ENCODE results near the gene FOXN3.
"Not testable (repeated sequence)": the region's sequence is repeated elsewhere in the genome, so short reads cannot be mapped to it uniquely, and the experiment has no call there.

The FOXN3 gene

DNA sequence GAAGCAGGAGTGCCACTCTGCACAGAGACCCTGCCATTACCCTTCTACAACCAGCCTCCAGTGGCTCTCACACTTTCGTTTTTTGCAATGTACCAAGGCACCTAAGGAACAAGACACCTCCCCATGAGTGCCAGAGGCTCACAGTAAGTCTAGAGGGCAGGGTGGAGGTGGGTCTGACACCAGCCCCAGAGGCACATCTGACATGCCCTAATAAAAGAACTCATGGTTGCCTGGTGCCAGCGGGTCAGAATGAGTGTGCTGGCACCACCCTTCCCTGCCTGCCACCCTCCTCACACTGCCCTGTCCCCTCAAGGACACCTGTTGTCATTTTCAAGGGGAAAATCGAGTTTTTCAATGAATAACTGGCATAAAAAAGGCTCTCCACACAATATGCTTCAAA lies 161.2 kb downstream of the FOXN3 start:
- no peak overlapping the region for H3K9ac ChIP-seq (ENCODE audit: low read depth, low read length)
- no peaks in the 10 kb centered on the region for H3K27me3 ChIP-seq (ENCODE audit: control insufficient read depth, insufficient read depth, low read length)
- peaks cover 15% of the 10 kb centered on the region for H3K36me3 ChIP-seq (ENCODE audit: control insufficient read depth, insufficient read depth, low read length)
- no peaks in the 10 kb centered on the region for H3K4me1 ChIP-seq (ENCODE audit: control insufficient read depth, insufficient read depth, low read length)
- no peak overlapping the region for H3K4me3 ChIP-seq (ENCODE audit: low read depth, low read length)
- H3K9me3 ChIP-seq (ENCODE audit: control insufficient read depth, insufficient read depth, low read length): no peaks in the 10 kb centered on the region
- H3K27ac ChIP-seq (ENCODE audit: low read depth, low read length): no peak overlapping the region

GRCh38 chr14:89255012-89255411 lies 162.0 kb downstream of the FOXN3 start:
- Histone ChIP-seq H3K27me3 (ENCODE audit: control insufficient read depth, insufficient read depth, low read length) (no peaks in the 10 kb centered on the region), H3K4me3 (ENCODE audit: low read depth, low read length) (no peak overlapping the region), H3K36me3 (ENCODE audit: control insufficient read depth, insufficient read depth, low read length) (peaks cover 15% of the 10 kb centered on the region; the same call in 1 of the 2 replicates), H3K9me3 (ENCODE audit: control insufficient read depth, insufficient read depth, low read length) (no peaks in the 10 kb centered on the region), H3K4me1 (ENCODE audit: control insufficient read depth, insufficient read depth, low read length) (no peaks in the 10 kb centered on the region), H3K9ac (ENCODE audit: low read depth, low read length) (no peak overlapping the region), H3K27ac (ENCODE audit: low read depth, low read length) (no peak overlapping the region)

DNA sequence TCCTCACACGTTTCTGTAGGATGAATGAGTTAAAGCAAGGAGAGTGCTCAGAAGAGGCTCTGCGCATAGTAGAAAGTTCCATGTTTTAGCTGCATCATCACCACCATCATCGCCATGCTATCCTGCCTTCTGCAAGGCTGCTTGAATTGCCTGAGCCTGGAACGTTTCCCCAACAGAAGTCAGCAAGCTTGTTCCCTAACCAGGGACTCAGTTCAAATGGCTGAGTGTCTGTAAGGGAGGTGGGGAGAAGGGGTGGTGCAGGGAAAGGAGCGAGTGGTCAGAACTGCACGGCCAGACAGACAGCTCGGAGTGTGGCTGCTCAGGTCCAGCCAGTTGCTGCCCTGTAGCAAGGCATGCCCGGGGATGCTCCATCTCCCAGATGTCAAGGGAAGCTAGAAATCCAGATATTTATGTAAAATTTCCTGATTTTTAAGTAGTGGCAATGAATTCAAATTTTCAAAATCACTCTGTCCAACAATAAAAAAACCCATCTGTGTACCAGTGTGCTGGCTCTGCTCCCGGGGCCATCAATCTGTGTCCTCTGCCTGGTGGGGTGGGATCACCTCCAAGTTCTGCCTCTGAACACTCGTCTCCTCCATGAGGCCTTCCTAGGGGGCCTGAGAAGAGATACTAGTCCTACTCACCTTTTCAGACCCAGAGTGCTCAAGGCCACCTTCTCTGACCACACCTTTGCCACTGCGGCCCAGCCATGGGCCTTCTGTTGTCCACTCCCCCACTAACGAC lies 162.7 kb downstream of the FOXN3 start:
- H3K9ac ChIP-seq (ENCODE audit: low read depth, low read length): no peak overlapping the region
- no peak overlapping the region for H3K4me3 ChIP-seq (ENCODE audit: low read depth, low read length)
- no peaks in the 10 kb centered on the region for H3K27me3 ChIP-seq (ENCODE audit: control insufficient read depth, insufficient read depth, low read length)
- no peak overlapping the region for H3K27ac ChIP-seq (ENCODE audit: low read depth, low read length)
- H3K36me3 ChIP-seq (ENCODE audit: control insufficient read depth, insufficient read depth, low read length): peaks cover 15% of the 10 kb centered on the region; the same call in 1 of the 2 replicates
- H3K4me1 ChIP-seq (ENCODE audit: control insufficient read depth, insufficient read depth, low read length): peaks cover 5% of the 10 kb centered on the region
- no peaks in the 10 kb centered on the region for H3K9me3 ChIP-seq (ENCODE audit: control insufficient read depth, insufficient read depth, low read length)

- no peak overlapping the region for H3K4me3 ChIP-seq (ENCODE audit: low read depth, low read length)
- H3K27me3 ChIP-seq (ENCODE audit: control insufficient read depth, insufficient read depth, low read length): no peaks in the 10 kb centered on the region
- no peak overlapping the region for H3K9ac ChIP-seq (ENCODE audit: low read depth, low read length)
- H3K9me3 ChIP-seq (ENCODE audit: control insufficient read depth, insufficient read depth, low read length): no peaks in the 10 kb centered on the region
- H3K36me3 ChIP-seq (ENCODE audit: control insufficient read depth, insufficient read depth, low read length): peaks cover 11% of the 10 kb centered on the region; the same call in 1 of the 2 replicates
- peaks cover 15% of the 10 kb centered on the region for H3K4me1 ChIP-seq (ENCODE audit: control insufficient read depth, insufficient read depth, low read length)
- H3K27ac ChIP-seq (ENCODE audit: low read depth, low read length): no peak overlapping the region
Observed at GRCh38 chr14:89252887-89253532, 164.0 kb downstream of the FOXN3 start.

- Histone ChIP-seq H3K27ac (ENCODE audit: low read depth, low read length) (no peak overlapping the region), H3K9ac (ENCODE audit: low read depth, low read length) (no peak overlapping the region), H3K4me3 (ENCODE audit: low read depth, low read length) (no peak overlapping the region), H3K27me3 (ENCODE audit: control insufficient read depth, insufficient read depth, low read length) (no peaks in the 10 kb centered on the region), H3K4me1 (ENCODE audit: control insufficient read depth, insufficient read depth, low read length) (peaks cover 15% of the 10 kb centered on the region), H3K9me3 (ENCODE audit: control insufficient read depth, insufficient read depth, low read length) (no peaks in the 10 kb centered on the region), H3K36me3 (ENCODE audit: control insufficient read depth, insufficient read depth, low read length) (0 out of 2 replicates have a peak, but pooled peaks cover 3% of the 10 kb centered on the region)
Observed at GRCh38 chr14:89251061-89251460, 166.0 kb downstream of the FOXN3 start.

- not testable (repeated sequence) for H3K9me3 ChIP-seq (ENCODE audit: control insufficient read depth, insufficient read depth, low read length); H3K36me3 ChIP-seq (ENCODE audit: control insufficient read depth, insufficient read depth, low read length); H3K27ac ChIP-seq (ENCODE audit: low read depth, low read length); H3K27me3 ChIP-seq (ENCODE audit: control insufficient read depth, insufficient read depth, low read length); H3K4me3 ChIP-seq (ENCODE audit: low read depth, low read length); H3K9ac ChIP-seq (ENCODE audit: low read depth, low read length)
- peaks cover 15% of the 10 kb centered on the region for H3K4me1 ChIP-seq (ENCODE audit: control insufficient read depth, insufficient read depth, low read length)
Observed at GRCh38 chr14:89250655-89250975, 166.4 kb downstream of the FOXN3 start.

GRCh38 chr14:89249972-89250654 lies 166.9 kb downstream of the FOXN3 start:
- Histone ChIP-seq H3K4me1 (ENCODE audit: control insufficient read depth, insufficient read depth, low read length) (peaks cover 18% of the 10 kb centered on the region), H3K36me3 (ENCODE audit: control insufficient read depth, insufficient read depth, low read length) (0 out of 2 replicates have a peak, but pooled peaks cover 3% of the 10 kb centered on the region), H3K27ac (ENCODE audit: low read depth, low read length) (no peak overlapping the region), H3K9me3 (ENCODE audit: control insufficient read depth, insufficient read depth, low read length) (no peaks in the 10 kb centered on the region), H3K4me3 (ENCODE audit: low read depth, low read length) (no peak overlapping the region), H3K27me3 (ENCODE audit: control insufficient read depth, insufficient read depth, low read length) (no peaks in the 10 kb centered on the region), H3K9ac (ENCODE audit: low read depth, low read length) (no peak overlapping the region)

GRCh38 chr14:89249065-89249695 lies 167.9 kb downstream of the FOXN3 start:
- Histone ChIP-seq H3K4me3 (ENCODE audit: low read depth, low read length) (no peak overlapping the region), H3K27me3 (ENCODE audit: control insufficient read depth, insufficient read depth, low read length) (no peaks in the 10 kb centered on the region), H3K9me3 (ENCODE audit: control insufficient read depth, insufficient read depth, low read length) (no peaks in the 10 kb centered on the region), H3K36me3 (ENCODE audit: control insufficient read depth, insufficient read depth, low read length) (0 out of 2 replicates have a peak, but pooled peaks cover 3% of the 10 kb centered on the region), H3K27ac (ENCODE audit: low read depth, low read length) (peak overlapping the region; percentile 61), H3K9ac (ENCODE audit: low read depth, low read length) (no peak overlapping the region), H3K4me1 (ENCODE audit: control insufficient read depth, insufficient read depth, low read length) (peaks cover 27% of the 10 kb centered on the region)

DNA sequence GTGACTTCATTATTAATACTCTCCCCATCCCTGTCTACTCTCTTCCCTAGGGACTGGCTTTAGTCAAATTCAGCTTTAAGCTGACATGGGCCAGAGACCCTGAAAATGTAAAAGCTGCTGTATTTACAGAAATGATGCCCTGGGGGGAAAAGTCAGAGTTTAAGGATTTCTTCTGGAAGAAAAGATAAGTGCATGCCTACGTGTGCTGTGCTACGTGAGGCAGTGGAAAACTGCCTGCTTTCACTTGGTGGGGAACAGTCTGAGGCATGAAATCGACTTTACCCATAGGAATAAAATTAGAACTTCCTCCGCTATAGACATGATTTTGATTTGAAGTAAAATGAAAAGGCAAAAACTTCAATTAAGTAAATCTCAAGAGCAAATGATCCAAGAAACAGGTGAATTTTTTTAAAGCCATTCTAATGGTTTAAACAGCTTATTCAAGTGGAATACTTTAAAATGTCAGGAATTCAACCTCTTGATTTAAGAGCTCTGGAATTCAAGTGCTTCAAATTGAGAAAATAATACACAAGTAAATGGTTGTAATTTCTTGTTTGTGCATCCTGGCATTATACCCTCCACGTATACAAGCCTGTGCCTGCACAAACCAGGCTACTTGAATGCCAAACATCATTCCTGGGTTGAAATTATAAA lies 168.5 kb downstream of the FOXN3 start:
- Histone ChIP-seq H3K27me3 (ENCODE audit: control insufficient read depth, insufficient read depth, low read length) (no peaks in the 10 kb centered on the region), H3K9ac (ENCODE audit: low read depth, low read length) (no peak overlapping the region), H3K4me3 (ENCODE audit: low read depth, low read length) (no peak overlapping the region), H3K4me1 (ENCODE audit: control insufficient read depth, insufficient read depth, low read length) (peaks cover 33% of the 10 kb centered on the region), H3K36me3 (ENCODE audit: control insufficient read depth, insufficient read depth, low read length) (0 out of 2 replicates have a peak, but pooled peaks cover 3% of the 10 kb centered on the region), H3K9me3 (ENCODE audit: control insufficient read depth, insufficient read depth, low read length) (no peaks in the 10 kb centered on the region), H3K27ac (ENCODE audit: low read depth, low read length) (no peak overlapping the region)

GRCh38 chr14:89247457-89248122 lies 169.4 kb downstream of the FOXN3 start:
- peaks cover 43% of the 10 kb centered on the region for H3K4me1 ChIP-seq (ENCODE audit: control insufficient read depth, insufficient read depth, low read length)
- no peak overlapping the region for H3K9ac ChIP-seq (ENCODE audit: low read depth, low read length)
- no peaks in the 10 kb centered on the region for H3K27me3 ChIP-seq (ENCODE audit: control insufficient read depth, insufficient read depth, low read length)
- H3K9me3 ChIP-seq (ENCODE audit: control insufficient read depth, insufficient read depth, low read length): no peaks in the 10 kb centered on the region
- H3K36me3 ChIP-seq (ENCODE audit: control insufficient read depth, insufficient read depth, low read length): no peaks in the 10 kb centered on the region
- H3K27ac ChIP-seq (ENCODE audit: low read depth, low read length): no peak overlapping the region
- H3K4me3 ChIP-seq (ENCODE audit: low read depth, low read length): no peak overlapping the region

All from HUES48 (cell line).